SK-N-SH treated with all-trans-retinoic acid at 6 μM for 48 hours (cell line): ENCODE results near the gene SASH1.

ENCODE experiments used
- ARNTL ChIP-seq: fragments of 450-650 bp; formaldehyde crosslinking; IDR thresholded peaks from 2 replicates; pipeline ENCODE4 v1.5.0; 2020; ENCODE audit warnings: low read depth, mild to moderate bottlenecking, moderate library complexity, borderline replicate concordance
- ESRRG ChIP-seq: fragments of 250-450 bp; sonication (Bioruptor Pico); IDR thresholded peaks from 2 replicates; pipeline ENCODE4 v1.6.1; 2021; ENCODE audit warnings: mild to moderate bottlenecking
- RARB ChIP-seq: fragments of 250-450 bp; sonication (Bioruptor Pico); IDR thresholded peaks from 2 replicates; pipeline ENCODE4 v1.8.0; 2021; ENCODE audit warnings: mild to moderate bottlenecking, moderate library complexity
- TOX ChIP-seq: fragments of 250-450 bp; sonication (Bioruptor Pico); IDR thresholded peaks from 2 replicates; pipeline ENCODE4 v1.8.0; 2021; ENCODE audit warnings: mild to moderate bottlenecking, moderate library complexity, borderline replicate concordance
- ZFP3 ChIP-seq: fragments of 250-450 bp; sonication (Bioruptor Pico); IDR thresholded peaks from 2 replicates; pipeline ENCODE4 v1.5.0; 2020; ENCODE audit warnings: mild to moderate bottlenecking, moderate library complexity
- ZFP30 ChIP-seq: fragments of 450-650 bp; formaldehyde crosslinking; IDR thresholded peaks from 2 replicates; pipeline ENCODE4 v1.5.0; 2022; ENCODE audit warnings: mild to moderate bottlenecking, moderate library complexity
- ZNF565 ChIP-seq: fragments of 450-650 bp; formaldehyde crosslinking; conservative IDR thresholded peaks from 2 replicates; pipeline ENCODE4 v1.5.0; 2020; ENCODE audit warnings: low read depth, mild to moderate bottlenecking, moderate library complexity
- ZNF8 ChIP-seq: fragments of 450-650 bp; formaldehyde crosslinking; IDR thresholded peaks from 2 replicates; pipeline ENCODE4 v1.5.0; 2020; ENCODE audit warnings: mild to moderate bottlenecking, moderate library complexity
- TF ChIP-seq, protein P1 (sequence below): fragments of 250-450 bp; sonication (Bioruptor Pico); IDR thresholded peaks from 2 replicates; pipeline ENCODE4 v1.8.0; 2020; ENCODE audit warnings: mild to moderate bottlenecking, moderate library complexity, borderline replicate concordance

DNA sequence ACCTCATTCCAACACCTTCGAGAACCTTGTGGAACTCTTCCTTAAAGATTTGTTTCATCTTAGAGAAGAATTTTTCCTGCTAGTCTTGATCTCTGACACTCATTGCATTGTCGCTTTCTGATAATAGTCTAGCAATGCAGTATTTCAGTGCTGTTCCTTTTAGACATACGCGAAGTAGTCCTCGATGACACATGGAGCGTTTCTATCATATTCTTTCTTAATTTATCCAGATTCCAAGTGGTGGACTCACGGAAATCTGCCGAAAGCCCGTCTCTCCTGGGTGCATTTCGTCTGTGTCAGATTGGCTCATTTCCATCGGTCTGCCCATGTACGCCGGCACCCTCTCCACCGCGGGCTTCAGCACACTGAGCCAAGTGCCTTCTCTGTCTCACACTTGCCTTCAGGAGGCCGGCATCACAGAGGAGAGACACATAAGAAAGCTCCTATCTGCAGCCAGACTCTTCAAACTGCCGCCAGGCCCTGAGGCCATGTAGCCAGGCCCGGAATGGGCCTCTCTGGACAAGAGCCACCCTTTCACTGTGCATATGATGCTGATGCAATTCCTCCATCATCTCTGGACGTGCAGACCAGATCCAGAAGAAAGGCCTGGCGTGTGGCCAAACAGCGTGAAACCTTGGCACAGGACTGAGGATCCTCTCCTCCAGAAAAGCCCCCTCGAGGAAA lies 205.6 kb downstream of the SASH1 start:
- no peak for TF ChIP-seq ZFP30
- TF ChIP-seq RARB (CRISPR knock-in tag): no peak
- TF ChIP-seq TOX (CRISPR knock-in tag): no peak
- TF ChIP-seq ESRRG (CRISPR knock-in tag): no peak
- TF ChIP-seq, protein P1, sequence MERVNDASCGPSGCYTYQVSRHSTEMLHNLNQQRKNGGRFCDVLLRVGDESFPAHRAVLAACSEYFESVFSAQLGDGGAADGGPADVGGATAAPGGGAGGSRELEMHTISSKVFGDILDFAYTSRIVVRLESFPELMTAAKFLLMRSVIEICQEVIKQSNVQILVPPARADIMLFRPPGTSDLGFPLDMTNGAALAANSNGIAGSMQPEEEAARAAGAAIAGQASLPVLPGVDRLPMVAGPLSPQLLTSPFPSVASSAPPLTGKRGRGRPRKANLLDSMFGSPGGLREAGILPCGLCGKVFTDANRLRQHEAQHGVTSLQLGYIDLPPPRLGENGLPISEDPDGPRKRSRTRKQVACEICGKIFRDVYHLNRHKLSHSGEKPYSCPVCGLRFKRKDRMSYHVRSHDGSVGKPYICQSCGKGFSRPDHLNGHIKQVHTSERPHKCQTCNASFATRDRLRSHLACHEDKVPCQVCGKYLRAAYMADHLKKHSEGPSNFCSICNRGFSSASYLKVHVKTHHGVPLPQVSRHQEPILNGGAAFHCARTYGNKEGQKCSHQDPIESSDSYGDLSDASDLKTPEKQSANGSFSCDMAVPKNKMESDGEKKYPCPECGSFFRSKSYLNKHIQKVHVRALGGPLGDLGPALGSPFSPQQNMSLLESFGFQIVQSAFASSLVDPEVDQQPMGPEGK (CRISPR knock-in tag): no peak
- no peak for TF ChIP-seq ZNF565 (CRISPR knock-in tag)
- no peak for TF ChIP-seq ZFP3 (CRISPR knock-in tag)
- no peak for TF ChIP-seq ZNF8 (CRISPR knock-in tag)
- no peak for TF ChIP-seq ARNTL (CRISPR knock-in tag)
